ENCODE measurements around the gene TIGIT. TPM values are rescaled to one million over a fixed set of nuclear protein-coding genes. Genes with fewer than 3 reads are reported as not detected.
A peak's percentile ranks its signal among the peaks of the same experiment; 100 is the strongest.

Gene TIGIT
- total RNA-seq, 3 donors from 2014 or later (not counting 1 experiment from before 2014, with no cell fraction given): 24.9 to 52.3 (median 43.9) TPM

DNA sequence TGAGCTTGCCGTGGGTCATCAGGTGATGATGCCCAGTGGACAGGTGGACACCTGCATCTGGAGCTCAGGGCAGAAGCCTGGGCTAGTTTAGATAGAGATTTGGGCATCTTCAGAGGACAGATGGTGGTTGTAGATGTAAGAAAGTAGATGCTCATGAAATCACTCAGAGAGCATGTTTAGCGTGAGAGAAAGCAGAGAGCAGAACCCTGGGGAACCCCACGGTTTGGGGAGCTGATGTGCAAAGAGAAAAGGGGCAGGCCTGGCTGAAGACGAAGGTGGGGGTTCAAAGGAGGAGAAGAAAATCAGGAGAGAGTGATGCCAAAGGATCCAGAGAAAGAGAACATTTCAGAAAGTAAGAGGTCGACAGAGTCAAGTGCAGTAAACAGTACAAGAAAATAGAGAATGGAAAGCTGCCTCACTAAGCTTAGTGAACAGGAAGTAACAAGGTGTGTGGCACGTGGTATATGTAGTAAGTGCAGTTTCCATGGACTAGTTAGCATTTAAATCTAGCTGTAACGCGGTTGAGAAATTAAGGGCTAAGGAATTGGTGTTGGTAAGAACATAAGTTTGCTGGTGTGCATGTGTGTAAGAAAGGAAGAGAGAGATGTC, 13.5 kb downstream of the TIGIT start:
- intact Hi-C loops (cut with micrococcal nuclease): loop anchor here (2.0 kb wide), 1 partner anchor 15 kb away; no protein-coding TSS in a partner anchor
- H3K4me1 ChIP-seq (ENCODE audit: control insufficient read depth, insufficient read depth, low read length): peaks cover 24% of the 10 kb centered on the region
- no peak overlapping the region for H3K4me3 ChIP-seq (ENCODE audit: low read length)
- no peaks in the 10 kb centered on the region for H3K9me3 ChIP-seq (ENCODE audit: control insufficient read depth, insufficient read depth, low read length)
- H3K36me3 ChIP-seq (ENCODE audit: control insufficient read depth, insufficient read depth, low read length): peaks cover 7% of the 10 kb centered on the region
- WGBS (ENCODE audit: insufficient coverage): 50% methylated on average over 8 of the region's 8 CpGs
- H3K27me3 Mint-ChIP-seq (ENCODE audit: low read depth in 2 of 2): no peaks in the 10 kb centered on the region
- peak overlapping the region; percentile 84 to 87 for H3K27ac Mint-ChIP-seq
- peak overlapping the region; percentile 75 for H3K27ac ChIP-seq (ENCODE audit: low read length)
- peak overlapping the region; percentile 51 for H3K4me3 Mint-ChIP-seq
- no peak for TF ChIP-seq CTCF (IDR thresholded peaks at IDR 0.05)
- no peaks in the 10 kb centered on the region for H3K36me3 Mint-ChIP-seq
- no peaks in the 10 kb centered on the region for H3K27me3 ChIP-seq (ENCODE audit: control insufficient read depth, insufficient read depth, low read length)
- peaks cover 48 to 51% of the 10 kb centered on the region in 2 donors for H3K4me1 Mint-ChIP-seq
- ATAC-seq (peak; percentile 88 to 90 (median 89)), DNase-seq (peak in 1 of 2 donors; percentile 72)
- H3K9me3 Mint-ChIP-seq: no peaks in the 10 kb centered on the region

- Mint-ChIP-seq H3K4me3 (peak overlapping the region; percentile 51), H3K9me3 (no peaks in the 10 kb centered on the region), H3K27me3 (ENCODE audit: low read depth in 2 of 2) (no peaks in the 10 kb centered on the region), H3K27ac (peak overlapping the region; percentile 84 to 87), H3K4me1 (peaks cover 44 to 47% of the 10 kb centered on the region in 2 donors), H3K36me3 (no peaks in the 10 kb centered on the region)
- Histone ChIP-seq H3K27ac (ENCODE audit: low read length) (peak overlapping the region; percentile 75), H3K9me3 (ENCODE audit: control insufficient read depth, insufficient read depth, low read length) (no peaks in the 10 kb centered on the region), H3K4me1 (ENCODE audit: control insufficient read depth, insufficient read depth, low read length) (peaks cover 24% of the 10 kb centered on the region), H3K27me3 (ENCODE audit: control insufficient read depth, insufficient read depth, low read length) (no peaks in the 10 kb centered on the region), H3K4me3 (ENCODE audit: low read length) (no peak overlapping the region), H3K36me3 (ENCODE audit: control insufficient read depth, insufficient read depth, low read length) (peaks cover 7% of the 10 kb centered on the region)
- TF ChIP-seq CTCF (IDR thresholded peaks at IDR 0.05): no peak
- WGBS (ENCODE audit: insufficient coverage): 94% methylated on average over 3 of the region's 3 CpGs
- peak; percentile 21 to 30 (median 27) for ATAC-seq
- no peak for DNase-seq
- intact Hi-C loops (cut with micrococcal nuclease): loop anchor here (2.0 kb wide), 1 partner anchor 15 kb away; no protein-coding TSS in a partner anchor
Observed at GRCh38 chr3:114307832-114308231, 14.0 kb downstream of the TIGIT start.

GRCh38 chr3:114308377-114308776, 14.5 kb downstream of the TIGIT start:
- H3K27ac ChIP-seq (ENCODE audit: low read length): peak overlapping the region; percentile 75
- H3K4me3 ChIP-seq (ENCODE audit: low read length): no peak overlapping the region
- DNase-seq: no peak
- Mint-ChIP-seq H3K9me3 (no peaks in the 10 kb centered on the region), H3K4me3 (peak overlapping the region; percentile 4), H3K27me3 (ENCODE audit: low read depth in 2 of 2) (no peaks in the 10 kb centered on the region), H3K4me1 (peaks cover 45 to 49% of the 10 kb centered on the region in 2 donors), H3K36me3 (no peaks in the 10 kb centered on the region), H3K27ac (peak overlapping the region; percentile 84 to 87)
- H3K4me1 ChIP-seq (ENCODE audit: control insufficient read depth, insufficient read depth, low read length): peaks cover 24% of the 10 kb centered on the region
- H3K36me3 ChIP-seq (ENCODE audit: control insufficient read depth, insufficient read depth, low read length): peaks cover 9% of the 10 kb centered on the region
- intact Hi-C loops (cut with micrococcal nuclease): no loop called here
- no peaks in the 10 kb centered on the region for H3K9me3 ChIP-seq (ENCODE audit: control insufficient read depth, insufficient read depth, low read length)
- TF ChIP-seq CTCF (IDR thresholded peaks at IDR 0.05): no peak
- WGBS (ENCODE audit: insufficient coverage): 80% methylated on average over 1 of the region's 2 CpGs
- H3K27me3 ChIP-seq (ENCODE audit: control insufficient read depth, insufficient read depth, low read length): no peaks in the 10 kb centered on the region
- ATAC-seq: no peak
